H9 (cell line): ENCODE measurements around the gene UBE2E1. TPM values are rescaled to one million over a fixed set of nuclear protein-coding genes. Genes with fewer than 3 reads are reported as not detected.
A peak's percentile ranks its signal among the peaks of the same experiment; 100 is the strongest.
"Not testable (repeated sequence)": the region's sequence is repeated elsewhere in the genome, so short reads cannot be mapped to it uniquely, and the experiment has no call there.

Source experiments
- DNase-seq: peaks from one replicate; pipeline ENCODE4 v3.0.0-alpha.2; 2017
- H2AFZ ChIP-seq: one replicate; pipeline ENCODE4 v1.6.1; 2013; ENCODE audit warnings: mild to moderate bottlenecking, low read length, control low read depth, moderate library complexity
- H2AK5ac ChIP-seq: 2 replicates; pipeline ENCODE4 v1.6.1; 2013; ENCODE audit warnings: low read length, control low read depth, mixed read lengths; ENCODE audit not compliant: insufficient read length
- H2BK120ac ChIP-seq: one replicate; pipeline ENCODE4 v1.6.1; 2013; ENCODE audit warnings: low read depth, mild to moderate bottlenecking, low read length, control low read depth, inconsistent platforms; ENCODE audit not compliant: poor library complexity, severe bottlenecking
- H2BK12ac ChIP-seq: 2 replicates; pipeline ENCODE4 v1.6.1; 2013; ENCODE audit warnings: low read length, control low read depth, mixed read lengths, low read depth; ENCODE audit not compliant: insufficient read length
- H2BK15ac ChIP-seq: 2 replicates; pipeline ENCODE4 v1.6.1; 2013; ENCODE audit warnings: low read depth, low read length, control low read depth
- H2BK20ac ChIP-seq: one replicate; pipeline ENCODE4 v1.6.1; 2013; ENCODE audit warnings: low read depth, mild to moderate bottlenecking, low read length, control low read depth, inconsistent platforms; ENCODE audit not compliant: poor library complexity, severe bottlenecking
- H2BK5ac ChIP-seq: 2 replicates; pipeline ENCODE4 v1.6.1; 2013; ENCODE audit warnings: low read length, control low read depth, mixed read lengths; ENCODE audit not compliant: insufficient read length
- H3K14ac ChIP-seq: 2 replicates; pipeline ENCODE4 v1.6.1; 2013; ENCODE audit warnings: low read length, control low read depth; ENCODE audit not compliant: insufficient read depth
- H3K18ac ChIP-seq: 2 replicates; pipeline ENCODE4 v1.6.1; 2013; ENCODE audit warnings: low read depth, mild to moderate bottlenecking, mixed read lengths, low read length, control low read depth; ENCODE audit not compliant: insufficient read length
- H3K23ac ChIP-seq: 2 replicates; pipeline ENCODE4 v1.6.1; 2013; ENCODE audit warnings: low read length, control low read depth, mixed read lengths, low read depth; ENCODE audit not compliant: insufficient read length
- H3K23me2 ChIP-seq: 2 replicates; pipeline ENCODE4 v1.6.1; 2013; ENCODE audit warnings: low read depth, mild to moderate bottlenecking, mixed read lengths, low read length, control low read depth; ENCODE audit not compliant: insufficient read length, poor library complexity, severe bottlenecking
- H3K27ac ChIP-seq: 2 replicates; pipeline ENCODE4 v1.5.1; 2013; ENCODE audit warnings: low read length, control low read depth, mixed read lengths, low read depth; ENCODE audit not compliant: insufficient read length
- H3K27me3 ChIP-seq: 2 replicates; pipeline ENCODE4 v1.6.1; 2013; ENCODE audit warnings: low read length, control low read depth, inconsistent platforms; ENCODE audit not compliant: insufficient read depth
- H3K4ac ChIP-seq: 2 replicates; pipeline ENCODE4 v1.6.1; 2013; ENCODE audit warnings: low read depth, mild to moderate bottlenecking, control low read depth, inconsistent platforms, low read length, moderate library complexity
- H3K4me1 ChIP-seq: 2 replicates; pipeline ENCODE4 v1.6.1; 2013; ENCODE audit warnings: low read length, control low read depth, inconsistent platforms; ENCODE audit not compliant: insufficient read depth
- H3K4me2 ChIP-seq: 2 replicates; pipeline ENCODE4 v1.6.1; 2013; ENCODE audit warnings: low read length, control low read depth, mixed read lengths; ENCODE audit not compliant: insufficient read length, insufficient read depth
- H3K56ac ChIP-seq: 2 replicates; pipeline ENCODE4 v1.6.1; 2013; ENCODE audit warnings: low read depth, mild to moderate bottlenecking, mixed read lengths, low read length, control low read depth; ENCODE audit not compliant: insufficient read length
- H3K79me1 ChIP-seq: 2 replicates; pipeline ENCODE4 v1.6.1; 2013; ENCODE audit warnings: low read depth, mild to moderate bottlenecking, moderate library complexity, low read length, control low read depth, inconsistent platforms; ENCODE audit not compliant: insufficient read depth, poor library complexity, severe bottlenecking
- H3K79me2 ChIP-seq: 2 replicates; pipeline ENCODE4 v1.6.1; 2013; ENCODE audit warnings: low read length, control low read depth, inconsistent platforms; ENCODE audit not compliant: insufficient read depth
- H3K9ac ChIP-seq: 2 replicates; pipeline ENCODE4 v1.6.1; 2013; ENCODE audit warnings: low read length, control low read depth, mixed read lengths; ENCODE audit not compliant: insufficient read length; ENCODE audit errors: extremely low read depth
- H3K9me3 ChIP-seq: one replicate; pipeline ENCODE4 v1.6.1; 2013; ENCODE audit warnings: low read depth, low read length, inconsistent platforms; ENCODE audit not compliant: control insufficient read depth
- H3T11ph ChIP-seq: one replicate; pipeline ENCODE4 v1.6.1; 2013; ENCODE audit warnings: mild to moderate bottlenecking, low read length, control low read depth, inconsistent platforms
- H4K20me1 ChIP-seq: one replicate; pipeline ENCODE4 v1.6.1; 2013; ENCODE audit not compliant: control insufficient read depth, insufficient read length, insufficient read depth
- H4K5ac ChIP-seq: 2 replicates; pipeline ENCODE4 v1.6.1; 2013; ENCODE audit warnings: low read depth, mild to moderate bottlenecking, mixed read lengths, low read length, control low read depth; ENCODE audit not compliant: insufficient read length
- H4K8ac ChIP-seq: replicated peaks from 2 replicates; pipeline ENCODE4 v1.6.1; 2013; ENCODE audit warnings: low read length, control low read depth, mixed read lengths, low read depth; ENCODE audit not compliant: insufficient read length
- H4K91ac ChIP-seq: 2 replicates; pipeline ENCODE4 v1.6.1; 2013; ENCODE audit warnings: low read depth, mild to moderate bottlenecking, moderate library complexity, mixed read lengths, low read length, control low read depth; ENCODE audit not compliant: insufficient read length
- H3K27ac Mint-ChIP-seq, 3 experiments: 2 replicates in 2 of 3; 3 replicates in 1 of 3; pipeline ENCODE4 v1.8.0; 2020 to 2021; ENCODE audit warnings: mixed read lengths in 3 of 3, mild to moderate bottlenecking in 1 of 3, moderate library complexity in 1 of 3
- H3K27me3 Mint-ChIP-seq: 2 replicates; pipeline ENCODE4 v1.8.0; 2021; ENCODE audit warnings: low read depth, mild to moderate bottlenecking, moderate library complexity, mixed read lengths
- H3K36me3 Mint-ChIP-seq, 3 experiments: 2 replicates in 2 of 3; 3 replicates in 1 of 3; pipeline ENCODE4 v1.8.0; 2020 to 2021; ENCODE audit warnings: low read depth in 3 of 3, mixed read lengths in 3 of 3; ENCODE audit not compliant: insufficient read depth in 1 of 3
- H3K4me1 Mint-ChIP-seq, 2 experiments: 2 replicates each; pipeline ENCODE4 v1.8.0; 2020; ENCODE audit warnings: mixed read lengths in 2 of 2
- H3K4me3 Mint-ChIP-seq, 2 experiments: 2 replicates in 1 of 2; 3 replicates in 1 of 2; pipeline ENCODE4 v1.8.0; 2020 to 2021; ENCODE audit warnings: mild to moderate bottlenecking in 2 of 2, mixed read lengths in 2 of 2, moderate library complexity in 1 of 2
- H3K9me3 Mint-ChIP-seq, 2 experiments: 2 replicates in 1 of 2; 3 replicates in 1 of 2; pipeline ENCODE4 v1.8.0; 2020; ENCODE audit warnings: mild to moderate bottlenecking in 2 of 2, mixed read lengths in 2 of 2, moderate library complexity in 1 of 2
- WGBS: extraction: QIAGEN DNeasy Blood & Tissue Kit; methylation state at CpG from one replicate; pipeline ENCODE4 v1.1.7; 2013; ENCODE audit warnings: missing lambda C conversion rate, low lambda C conversion rate, mixed read lengths; ENCODE audit not compliant: insufficient read length; ENCODE audit errors: extremely low coverage; 5-methylcytosine and 5-hydroxymethylcytosine counted together
- total RNA-seq: library from RNA; stranded (reverse); gene quantifications from 2 replicates; pipeline ENCODE4 v1.2.1, GENCODE V29; 2021
- TF ChIP-seq, protein P1 (sequence below): fragments of 200-600 bp; sonication (generic); conservative IDR thresholded peaks from 3 replicates; pipeline ENCODE4 v1.8.0; 2021; ENCODE audit warnings: antibody characterized with exemption, mild to moderate bottlenecking

The UBE2E1 gene
- total RNA-seq, 1 experiment from 2014 or later = 142 TPM

DNA sequence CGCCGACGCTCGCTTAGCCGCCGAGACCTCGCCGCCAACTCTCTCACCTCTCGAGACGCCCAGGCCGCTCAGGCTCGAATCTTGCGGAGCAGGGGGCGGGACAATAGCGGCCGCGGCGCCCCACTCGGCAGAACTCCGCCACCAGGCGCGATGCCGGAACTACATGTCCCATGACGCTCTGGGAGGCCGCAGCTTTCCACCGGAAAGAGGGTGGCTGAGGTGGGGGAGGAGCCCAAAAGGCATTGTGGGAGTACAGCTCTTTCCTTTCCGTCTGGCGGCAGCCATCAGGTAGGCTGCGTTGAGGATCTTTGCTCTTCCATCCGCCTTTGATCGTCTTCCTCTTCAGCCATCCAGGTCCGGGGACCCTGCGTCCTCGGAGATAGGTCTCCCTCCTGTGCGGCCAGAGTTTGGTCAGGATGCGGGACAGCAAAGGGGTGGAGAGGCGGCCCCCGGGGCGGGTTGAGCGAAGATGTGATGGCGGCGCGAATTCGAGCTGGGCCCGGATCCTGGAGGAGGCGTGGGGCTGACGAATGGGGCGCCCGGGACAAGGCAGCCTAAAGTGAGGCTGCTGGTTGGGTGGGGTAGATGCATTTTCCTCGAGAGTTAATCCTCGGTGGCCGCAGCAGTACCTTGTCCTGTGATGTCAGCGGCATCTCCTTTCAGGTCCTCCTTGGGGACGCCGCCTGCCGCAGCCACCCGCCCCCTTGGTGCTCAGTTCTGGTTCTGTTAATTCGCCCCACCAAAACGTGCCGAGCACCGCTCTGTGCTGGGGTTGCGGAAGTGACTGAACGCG is 111.3 kb downstream of the UBE2E1 start, which contains the start of the genes NKIRAS1 and RPL15:
NKIRAS1 (minus strand) TSS at position 105 of the 793 bp plus-strand sequence. CDS start 6,086 bp downstream, outside the sequence.
RPL15 (plus strand) TSS at position 247 of the 793 bp plus-strand sequence. CDS start 728 bp downstream, outside the sequence.
- Histone ChIP-seq H2BK15ac (0 out of 2 replicates have a peak within 1 kb of the TSS, but pooled peaks have one; percentile 72), H3K79me1 (peaks cover 3% of the 10 kb centered on the region), H2AK5ac (no peak within 1 kb of the TSS), H4K5ac (peak within 1 kb of the TSS; percentile 96), H2BK20ac (no peak within 1 kb of the TSS), H3K9me3 (no peaks in the 10 kb centered on the region), H3K79me2 (peaks cover 15% of the 10 kb centered on the region; the same call in 1 of the 2 replicates), H2BK5ac (peak within 1 kb of the TSS; percentile 83), H3K56ac (peak within 1 kb of the TSS; percentile 47), H4K8ac (peak within 1 kb of the TSS; percentile 46), H3K4ac (peak within 1 kb of the TSS; percentile 53; the same call in 1 of the 2 replicates), H3K18ac (peak within 1 kb of the TSS; percentile 94), H4K91ac (peak within 1 kb of the TSS; percentile 48), H4K20me1 (no peaks in the 10 kb centered on the region), H3K23ac (no peak within 1 kb of the TSS), H3T11ph (no peak within 1 kb of the TSS), H3K23me2 (peaks cover 10% of the 10 kb centered on the region), H3K27ac (peak within 1 kb of the TSS; percentile 10), H2BK120ac (no peak within 1 kb of the TSS), H3K27me3 (no peaks in the 10 kb centered on the region), H3K9ac (peak within 1 kb of the TSS; percentile 99), H2AFZ (no peak within 1 kb of the TSS), H3K4me2 (peak within 1 kb of the TSS; percentile 93), H2BK12ac (no peak within 1 kb of the TSS), H3K4me1 (no peaks in the 10 kb centered on the region; the same call in 1 of the 2 replicates), H3K14ac (peak within 1 kb of the TSS; percentile 98)
- DNase-seq = peak; percentile 97
- Mint-ChIP-seq H3K27me3 (no peaks in the 10 kb centered on the region; the same call in 1 of the 2 replicates), H3K4me1 (peaks cover 33 to 37% of the 10 kb centered on the region in 2 experiments), H3K27ac (peak within 1 kb of the TSS; percentile 99), H3K36me3 (peaks cover 33 to 48% (median 39%) of the 10 kb centered on the region in 3 experiments), H3K4me3 (peak within 1 kb of the TSS; percentile 99), H3K9me3 (no peaks in the 10 kb centered on the region)
- TF ChIP-seq, protein P1, sequence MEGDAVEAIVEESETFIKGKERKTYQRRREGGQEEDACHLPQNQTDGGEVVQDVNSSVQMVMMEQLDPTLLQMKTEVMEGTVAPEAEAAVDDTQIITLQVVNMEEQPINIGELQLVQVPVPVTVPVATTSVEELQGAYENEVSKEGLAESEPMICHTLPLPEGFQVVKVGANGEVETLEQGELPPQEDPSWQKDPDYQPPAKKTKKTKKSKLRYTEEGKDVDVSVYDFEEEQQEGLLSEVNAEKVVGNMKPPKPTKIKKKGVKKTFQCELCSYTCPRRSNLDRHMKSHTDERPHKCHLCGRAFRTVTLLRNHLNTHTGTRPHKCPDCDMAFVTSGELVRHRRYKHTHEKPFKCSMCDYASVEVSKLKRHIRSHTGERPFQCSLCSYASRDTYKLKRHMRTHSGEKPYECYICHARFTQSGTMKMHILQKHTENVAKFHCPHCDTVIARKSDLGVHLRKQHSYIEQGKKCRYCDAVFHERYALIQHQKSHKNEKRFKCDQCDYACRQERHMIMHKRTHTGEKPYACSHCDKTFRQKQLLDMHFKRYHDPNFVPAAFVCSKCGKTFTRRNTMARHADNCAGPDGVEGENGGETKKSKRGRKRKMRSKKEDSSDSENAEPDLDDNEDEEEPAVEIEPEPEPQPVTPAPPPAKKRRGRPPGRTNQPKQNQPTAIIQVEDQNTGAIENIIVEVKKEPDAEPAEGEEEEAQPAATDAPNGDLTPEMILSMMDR = peak; percentile 37
- no CpG with 5 or more reads among the region's 64 CpGs for WGBS

DNA sequence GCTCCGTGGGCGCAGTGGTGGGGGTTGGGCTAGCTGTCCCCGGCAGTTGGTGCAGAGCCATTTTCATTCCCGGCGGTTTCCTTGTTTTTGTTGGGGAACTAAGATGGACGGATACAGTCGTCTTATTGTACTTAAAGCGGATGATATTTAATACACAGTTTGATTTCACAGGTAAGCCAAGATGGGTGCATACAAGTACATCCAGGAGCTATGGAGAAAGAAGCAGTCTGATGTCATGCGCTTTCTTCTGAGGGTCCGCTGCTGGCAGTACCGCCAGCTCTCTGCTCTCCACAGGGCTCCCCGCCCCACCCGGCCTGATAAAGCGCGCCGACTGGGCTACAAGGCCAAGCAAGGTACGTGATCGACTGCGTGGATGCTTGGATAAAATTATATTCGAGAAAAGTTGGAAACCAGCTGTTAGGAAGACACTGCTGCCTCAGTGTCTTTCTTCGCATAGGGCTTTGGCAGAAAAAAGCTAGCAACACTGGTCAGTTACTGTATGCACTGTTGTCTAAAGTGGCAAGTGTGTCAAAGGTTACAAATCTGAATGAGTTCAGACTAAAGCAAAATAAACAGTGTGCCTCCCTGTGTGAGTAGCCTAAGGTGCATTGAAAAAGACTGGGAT is 112.0 kb downstream of the UBE2E1 start:
- H2AFZ ChIP-seq, H3T11ph ChIP-seq, DNase-seq, H2BK12ac ChIP-seq, H2BK20ac ChIP-seq, H3K9me3 ChIP-seq, H3K27me3 ChIP-seq, H3K23ac ChIP-seq, H2BK5ac ChIP-seq, H3K79me1 ChIP-seq, H3K27me3 Mint-ChIP-seq, H3K4me1 ChIP-seq, H3K4ac ChIP-seq, H3K27ac ChIP-seq, H2BK120ac ChIP-seq, H2AK5ac ChIP-seq, H3K9me3 Mint-ChIP-seq, H2BK15ac ChIP-seq, H4K20me1 ChIP-seq: not testable (repeated sequence)
- WGBS = no CpG with 5 or more reads among the region's 21 CpGs
- H3K23me2 ChIP-seq = peaks cover 10% of the 10 kb centered on the region
- peak overlapping the region; percentile 46 for H4K8ac ChIP-seq
- Mint-ChIP-seq H3K36me3 (peaks cover 31 to 48% (median 39%) of the 10 kb centered on the region in 3 experiments), H3K4me1 (peaks cover 33 to 37% of the 10 kb centered on the region in 2 experiments), H3K27ac (peak overlapping the region; percentile 99), H3K4me3 (peak overlapping the region; percentile 99)
- H3K14ac ChIP-seq = peak overlapping the region; percentile 98
- peak overlapping the region; percentile 94 for H3K18ac ChIP-seq
- peak overlapping the region; percentile 48 for H4K91ac ChIP-seq
- H3K56ac ChIP-seq = peak overlapping the region; percentile 47
- H3K79me2 ChIP-seq = peaks cover 15% of the 10 kb centered on the region; the same call in 1 of the 2 replicates
- H4K5ac ChIP-seq = peak overlapping the region; percentile 96
- H3K9ac ChIP-seq = peak overlapping the region; percentile 99
- peak overlapping the region; percentile 91 for H3K4me2 ChIP-seq
